ENCODE measurements around the gene NAV2. TPM values are rescaled to one million over a fixed set of nuclear protein-coding genes. Genes with fewer than 3 reads are reported as not detected.

The NAV2 gene
- total RNA-seq, 1 experiment from 2014 or later: 2.1 TPM

DNA sequence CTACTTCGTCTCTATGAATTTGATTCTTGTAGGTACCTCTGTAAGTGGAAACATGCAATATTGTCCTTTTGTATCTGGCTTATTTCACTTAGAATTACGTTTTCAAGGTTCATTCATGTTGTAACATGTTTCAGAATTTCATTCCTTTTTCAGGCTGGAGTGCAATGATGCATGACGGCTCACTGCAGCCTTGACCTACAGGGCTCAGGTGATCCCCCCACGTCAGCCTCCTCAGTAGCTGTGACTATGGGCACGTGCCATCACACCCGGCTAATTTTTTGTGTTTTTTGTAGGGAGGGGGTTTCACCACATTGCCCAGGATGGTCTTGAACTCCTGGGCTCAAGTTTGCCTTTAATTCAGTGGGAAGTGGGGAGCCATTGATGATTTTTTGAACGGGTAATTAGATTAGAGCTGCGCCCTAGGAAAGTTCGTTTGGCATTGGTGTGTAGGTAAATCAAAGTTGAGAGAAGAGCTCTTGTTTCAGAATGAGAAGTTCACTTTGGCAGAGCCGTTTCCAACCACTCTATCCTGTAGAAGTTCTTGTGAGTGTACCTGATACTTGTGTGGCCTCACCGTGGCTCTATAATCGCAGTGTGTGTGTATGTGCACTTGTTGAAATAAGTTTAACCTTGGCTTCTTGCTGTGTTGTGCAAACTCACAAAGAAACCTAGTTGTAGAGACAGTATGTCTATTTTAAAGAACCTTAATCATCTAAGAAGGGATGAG, 115.9 kb downstream of the NAV2 start:
- Histone ChIP-seq H3K9me2 (ENCODE audit: insufficient read depth) (no peaks in the 10 kb centered on the region), H3K27ac (ENCODE audit: low read depth, low read length) (no peak overlapping the region), H3K9me3 (ENCODE audit: control insufficient read depth in 1 of 2, insufficient read depth in 1 of 2, low read depth in 1 of 2, low read length in 2 of 2) (no peaks in the 10 kb centered on the region), H3K79me2 (ENCODE audit: insufficient read depth, low read length) (no peaks in the 10 kb centered on the region), H2AFZ (ENCODE audit: low read depth, low read length, poor library complexity, severe bottlenecking) (no peak overlapping the region), H3K4me2 (ENCODE audit: low read length) (no peak overlapping the region), H3K9ac (ENCODE audit: low read length) (no peak overlapping the region), H3K36me3 (ENCODE audit: control insufficient read depth in 1 of 2, insufficient read depth in 2 of 2, low read length in 2 of 2) (no peaks in the 10 kb centered on the region), H3K4me3 (replicated peaks in 1 of 2; ENCODE audit: low read depth in 1 of 2, low read length in 2 of 2) (no peak overlapping the region), H4K20me1 (ENCODE audit: insufficient read depth) (no peaks in the 10 kb centered on the region), H3K4me1 (ENCODE audit: control insufficient read depth in 1 of 2, insufficient read depth in 2 of 2, low read length in 2 of 2) (no peaks in the 10 kb centered on the region), H3K27me3 (ENCODE audit: insufficient read depth, low read length) (peaks cover 19% of the 10 kb centered on the region)
- DNase-seq (ENCODE audit: low read depth, low spot score) (no peak), ATAC-seq (no peak)
- ChIA-PET RAD21 (ENCODE audit: low non-redundant PET in 1 of 2, low total read pairs in 2 of 2, uncharacterized antibody in 2 of 2, unreplicated experiment in 2 of 2) (no interaction called here), POLR2A (no interaction called here), CTCF (interaction anchor here (2.7 kb wide), 1 partner anchor 75 kb away, joined by 7 read pairs; no protein-coding TSS in a partner anchor)
- TF ChIP-seq CBX3 (IDR thresholded peaks at IDR 0.05; ENCODE audit: low read depth) (no peak), SP1 (IDR thresholded peaks at IDR 0.05; ENCODE audit: low read depth) (no peak), EZH2phosphoT487 (IDR thresholded peaks at IDR 0.05; ENCODE audit: borderline replicate concordance) (no peak), ZNF274 (IDR thresholded peaks at IDR 0.05; ENCODE audit: low read depth, low read length) (no peak), FOSL1 (IDR thresholded peaks at IDR 0.05; ENCODE audit: low read depth) (no peak), TCF7L2 (IDR thresholded peaks at IDR 0.05; ENCODE audit: borderline replicate concordance, extremely low read depth, insufficient read depth, insufficient read length) (no peak), RAD21 (IDR thresholded peaks at IDR 0.05; ENCODE audit: low read depth) (no peak), EGR1 (IDR thresholded peaks at IDR 0.05; ENCODE audit: low read depth) (no peak), CEBPB (IDR thresholded peaks at IDR 0.05; ENCODE audit: low read depth) (no peak), EZH2 (IDR thresholded peaks at IDR 0.05) (no peak), POLR2AphosphoS5 (IDR thresholded peaks at IDR 0.05; ENCODE audit: low read depth, low read length) (no peak)
- TF ChIP-seq, protein P1, sequence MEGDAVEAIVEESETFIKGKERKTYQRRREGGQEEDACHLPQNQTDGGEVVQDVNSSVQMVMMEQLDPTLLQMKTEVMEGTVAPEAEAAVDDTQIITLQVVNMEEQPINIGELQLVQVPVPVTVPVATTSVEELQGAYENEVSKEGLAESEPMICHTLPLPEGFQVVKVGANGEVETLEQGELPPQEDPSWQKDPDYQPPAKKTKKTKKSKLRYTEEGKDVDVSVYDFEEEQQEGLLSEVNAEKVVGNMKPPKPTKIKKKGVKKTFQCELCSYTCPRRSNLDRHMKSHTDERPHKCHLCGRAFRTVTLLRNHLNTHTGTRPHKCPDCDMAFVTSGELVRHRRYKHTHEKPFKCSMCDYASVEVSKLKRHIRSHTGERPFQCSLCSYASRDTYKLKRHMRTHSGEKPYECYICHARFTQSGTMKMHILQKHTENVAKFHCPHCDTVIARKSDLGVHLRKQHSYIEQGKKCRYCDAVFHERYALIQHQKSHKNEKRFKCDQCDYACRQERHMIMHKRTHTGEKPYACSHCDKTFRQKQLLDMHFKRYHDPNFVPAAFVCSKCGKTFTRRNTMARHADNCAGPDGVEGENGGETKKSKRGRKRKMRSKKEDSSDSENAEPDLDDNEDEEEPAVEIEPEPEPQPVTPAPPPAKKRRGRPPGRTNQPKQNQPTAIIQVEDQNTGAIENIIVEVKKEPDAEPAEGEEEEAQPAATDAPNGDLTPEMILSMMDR (IDR thresholded peaks at IDR 0.05 in 2 of 3, conservative IDR thresholded peaks at IDR 0.05 in 1 of 3; ENCODE audit: borderline replicate concordance in 1 of 3, insufficient read depth in 1 of 3, low read depth in 2 of 3, low read length in 2 of 3): no peak
- TF ChIP-seq, protein P2, sequence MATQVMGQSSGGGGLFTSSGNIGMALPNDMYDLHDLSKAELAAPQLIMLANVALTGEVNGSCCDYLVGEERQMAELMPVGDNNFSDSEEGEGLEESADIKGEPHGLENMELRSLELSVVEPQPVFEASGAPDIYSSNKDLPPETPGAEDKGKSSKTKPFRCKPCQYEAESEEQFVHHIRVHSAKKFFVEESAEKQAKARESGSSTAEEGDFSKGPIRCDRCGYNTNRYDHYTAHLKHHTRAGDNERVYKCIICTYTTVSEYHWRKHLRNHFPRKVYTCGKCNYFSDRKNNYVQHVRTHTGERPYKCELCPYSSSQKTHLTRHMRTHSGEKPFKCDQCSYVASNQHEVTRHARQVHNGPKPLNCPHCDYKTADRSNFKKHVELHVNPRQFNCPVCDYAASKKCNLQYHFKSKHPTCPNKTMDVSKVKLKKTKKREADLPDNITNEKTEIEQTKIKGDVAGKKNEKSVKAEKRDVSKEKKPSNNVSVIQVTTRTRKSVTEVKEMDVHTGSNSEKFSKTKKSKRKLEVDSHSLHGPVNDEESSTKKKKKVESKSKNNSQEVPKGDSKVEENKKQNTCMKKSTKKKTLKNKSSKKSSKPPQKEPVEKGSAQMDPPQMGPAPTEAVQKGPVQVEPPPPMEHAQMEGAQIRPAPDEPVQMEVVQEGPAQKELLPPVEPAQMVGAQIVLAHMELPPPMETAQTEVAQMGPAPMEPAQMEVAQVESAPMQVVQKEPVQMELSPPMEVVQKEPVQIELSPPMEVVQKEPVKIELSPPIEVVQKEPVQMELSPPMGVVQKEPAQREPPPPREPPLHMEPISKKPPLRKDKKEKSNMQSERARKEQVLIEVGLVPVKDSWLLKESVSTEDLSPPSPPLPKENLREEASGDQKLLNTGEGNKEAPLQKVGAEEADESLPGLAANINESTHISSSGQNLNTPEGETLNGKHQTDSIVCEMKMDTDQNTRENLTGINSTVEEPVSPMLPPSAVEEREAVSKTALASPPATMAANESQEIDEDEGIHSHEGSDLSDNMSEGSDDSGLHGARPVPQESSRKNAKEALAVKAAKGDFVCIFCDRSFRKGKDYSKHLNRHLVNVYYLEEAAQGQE (IDR thresholded peaks at IDR 0.05; ENCODE audit: low read depth): no peak
- TF ChIP-seq, protein P3, sequence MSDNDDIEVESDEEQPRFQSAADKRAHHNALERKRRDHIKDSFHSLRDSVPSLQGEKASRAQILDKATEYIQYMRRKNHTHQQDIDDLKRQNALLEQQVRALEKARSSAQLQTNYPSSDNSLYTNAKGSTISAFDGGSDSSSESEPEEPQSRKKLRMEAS (IDR thresholded peaks at IDR 0.05): no peak
- TF ChIP-seq, protein P4, sequence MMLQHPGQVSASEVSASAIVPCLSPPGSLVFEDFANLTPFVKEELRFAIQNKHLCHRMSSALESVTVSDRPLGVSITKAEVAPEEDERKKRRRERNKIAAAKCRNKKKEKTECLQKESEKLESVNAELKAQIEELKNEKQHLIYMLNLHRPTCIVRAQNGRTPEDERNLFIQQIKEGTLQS (IDR thresholded peaks at IDR 0.05): no peak
- BruUV-seq (replicated peaks): no TSS peak
- intact Hi-C loops (cut with micrococcal nuclease): no loop called here

Data from HCT116 (cell line).